Hepatocyte (in vitro differentiated cells): ENCODE data around the gene MEST.

Experiments
- EZH2 ChIP-seq: fragments of 200-600 bp; sonication (generic); IDR thresholded peaks from 2 replicates; pipeline ENCODE4 v1.6.1; 2016; ENCODE audit warnings: antibody characterized with exemption, mild to moderate bottlenecking, borderline replicate concordance
- TF ChIP-seq, protein P1 (sequence below): fragments of 200-600 bp; sonication (generic); IDR thresholded peaks from 2 replicates; pipeline ENCODE4 v1.5.1; 2016; ENCODE audit warnings: antibody characterized with exemption, mild to moderate bottlenecking; ENCODE audit not compliant: poor library complexity

GRCh38 chr7:130492523-130493274 is 814 bp downstream of the MEST start:
- TF ChIP-seq, protein P1, sequence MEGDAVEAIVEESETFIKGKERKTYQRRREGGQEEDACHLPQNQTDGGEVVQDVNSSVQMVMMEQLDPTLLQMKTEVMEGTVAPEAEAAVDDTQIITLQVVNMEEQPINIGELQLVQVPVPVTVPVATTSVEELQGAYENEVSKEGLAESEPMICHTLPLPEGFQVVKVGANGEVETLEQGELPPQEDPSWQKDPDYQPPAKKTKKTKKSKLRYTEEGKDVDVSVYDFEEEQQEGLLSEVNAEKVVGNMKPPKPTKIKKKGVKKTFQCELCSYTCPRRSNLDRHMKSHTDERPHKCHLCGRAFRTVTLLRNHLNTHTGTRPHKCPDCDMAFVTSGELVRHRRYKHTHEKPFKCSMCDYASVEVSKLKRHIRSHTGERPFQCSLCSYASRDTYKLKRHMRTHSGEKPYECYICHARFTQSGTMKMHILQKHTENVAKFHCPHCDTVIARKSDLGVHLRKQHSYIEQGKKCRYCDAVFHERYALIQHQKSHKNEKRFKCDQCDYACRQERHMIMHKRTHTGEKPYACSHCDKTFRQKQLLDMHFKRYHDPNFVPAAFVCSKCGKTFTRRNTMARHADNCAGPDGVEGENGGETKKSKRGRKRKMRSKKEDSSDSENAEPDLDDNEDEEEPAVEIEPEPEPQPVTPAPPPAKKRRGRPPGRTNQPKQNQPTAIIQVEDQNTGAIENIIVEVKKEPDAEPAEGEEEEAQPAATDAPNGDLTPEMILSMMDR: peak; percentile 3
- TF ChIP-seq EZH2: peak; percentile 35
